GM18951 (cell line): ENCODE measurements around the gene SLC22A4.

ENCODE experiments used
- POLR2A ChIP-seq: IDR thresholded peaks from 4 replicates; pipeline ENCODE4 v1.6.1; 2011; ENCODE audit warnings: mild to moderate bottlenecking; ENCODE audit not compliant: insufficient read length, insufficient read depth; ENCODE audit errors: extremely low read depth
- in situ Hi-C: fragments of 300-500 bp; cut with MboI; formaldehyde crosslinking; loops from one replicate; pipeline ENCODE4 v1.12.0; 2022; ENCODE audit warnings: low sequenced_read_pairs, mixed read lengths, inconsistent platforms; ENCODE audit not compliant: unreplicated experiment

The SLC22A4 gene

DNA sequence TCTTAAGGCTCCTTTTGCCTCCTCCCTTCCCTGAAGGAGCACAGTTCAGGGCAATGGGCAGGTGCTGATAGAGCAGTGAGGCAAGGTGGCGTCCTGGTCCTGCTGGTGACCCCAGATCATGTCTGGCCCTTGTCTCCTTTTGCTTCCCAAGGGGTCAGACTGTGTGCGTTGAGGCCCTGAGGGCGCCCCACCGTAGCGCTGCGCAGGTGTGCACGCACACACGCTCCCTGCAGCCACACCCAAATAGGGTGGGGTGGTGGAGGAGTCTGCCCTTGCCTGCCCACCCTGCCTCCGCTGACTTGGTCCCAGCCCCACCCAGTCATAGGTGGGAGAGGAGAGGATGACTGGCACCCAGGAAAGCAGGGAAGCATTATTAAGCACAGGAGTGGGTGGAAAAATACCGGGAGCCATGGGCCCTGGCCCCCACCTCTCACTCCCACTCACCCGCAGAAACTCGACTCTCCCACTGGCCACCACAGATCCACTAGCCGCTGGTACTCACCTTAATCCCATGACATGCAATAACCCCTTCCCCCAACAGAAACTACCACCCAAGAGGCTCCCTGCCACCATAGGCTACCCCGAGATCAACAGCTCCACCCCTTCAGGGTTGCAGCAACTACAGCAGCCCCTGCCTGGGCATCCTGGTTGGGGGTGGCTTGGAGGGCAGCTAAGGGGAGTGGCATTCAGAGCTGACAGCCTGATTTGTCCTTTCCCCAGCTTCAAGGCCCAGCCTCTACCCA is 20.0 kb upstream of the SLC22A4 start:
- TF ChIP-seq POLR2A = no peak
- in situ Hi-C loops = no loop called here

DNA sequence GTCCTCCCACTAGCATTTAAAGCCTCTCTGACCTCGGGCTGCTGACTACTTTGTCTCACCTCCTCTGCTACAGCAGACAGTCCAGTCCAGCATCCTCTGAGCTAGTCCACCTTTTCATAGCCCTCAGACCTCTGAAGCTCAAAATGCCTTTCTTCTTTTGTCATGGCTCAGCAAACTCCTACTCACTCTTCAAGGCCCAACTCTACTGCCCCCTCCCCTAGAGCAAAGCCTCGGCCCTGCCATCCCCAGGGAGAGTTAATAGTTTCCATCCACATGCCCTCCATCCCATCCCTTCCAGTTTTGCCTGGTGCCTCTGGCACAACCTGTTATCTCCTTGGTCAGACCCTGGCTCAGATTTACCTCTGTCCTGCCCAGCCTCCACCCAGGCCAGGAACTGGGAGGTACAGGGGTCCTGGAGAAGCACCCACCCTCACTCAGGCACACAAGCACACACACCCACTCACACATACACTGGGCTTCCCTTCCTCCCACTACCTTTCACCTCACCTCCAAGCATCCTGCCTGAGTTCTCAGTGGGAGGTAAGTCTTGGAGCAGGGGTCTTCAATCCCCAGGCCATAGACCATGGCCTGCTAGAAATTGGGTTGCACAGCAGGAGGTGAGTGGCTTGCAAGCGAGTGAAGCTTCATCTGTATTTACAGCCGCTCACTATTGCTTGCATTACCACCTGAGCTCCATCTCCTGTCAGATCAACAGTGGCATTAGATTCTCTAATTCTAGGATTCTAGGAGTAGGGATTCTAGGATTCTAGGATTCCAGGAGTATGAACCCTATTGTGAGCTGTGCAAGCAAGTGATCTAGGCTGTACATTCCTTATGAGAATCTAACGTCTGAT is 18.6 kb upstream of the SLC22A4 start:
- no peak for TF ChIP-seq POLR2A
- in situ Hi-C loops = no loop called here

DNA sequence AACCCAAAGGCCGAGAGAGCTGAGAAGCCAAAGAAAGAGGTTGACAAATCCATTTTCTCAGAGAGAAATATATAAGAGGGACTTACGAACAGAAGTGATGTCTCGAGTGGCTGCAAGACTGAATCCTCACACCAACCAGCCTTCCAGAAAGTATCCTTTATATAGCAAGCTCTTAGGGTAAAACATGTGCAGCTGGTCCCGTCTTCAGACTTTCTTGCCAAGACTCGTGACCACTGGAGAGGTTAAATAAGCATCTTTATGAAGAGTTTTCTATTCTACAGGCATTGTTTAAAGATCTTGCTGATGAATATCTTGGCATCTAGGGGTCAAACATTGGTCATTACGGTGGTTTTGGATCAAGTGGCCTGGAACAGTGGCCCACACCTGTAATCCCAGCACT is 16.9 kb upstream of the SLC22A4 start:
- no peak for TF ChIP-seq POLR2A
- in situ Hi-C loops = no loop called here

DNA sequence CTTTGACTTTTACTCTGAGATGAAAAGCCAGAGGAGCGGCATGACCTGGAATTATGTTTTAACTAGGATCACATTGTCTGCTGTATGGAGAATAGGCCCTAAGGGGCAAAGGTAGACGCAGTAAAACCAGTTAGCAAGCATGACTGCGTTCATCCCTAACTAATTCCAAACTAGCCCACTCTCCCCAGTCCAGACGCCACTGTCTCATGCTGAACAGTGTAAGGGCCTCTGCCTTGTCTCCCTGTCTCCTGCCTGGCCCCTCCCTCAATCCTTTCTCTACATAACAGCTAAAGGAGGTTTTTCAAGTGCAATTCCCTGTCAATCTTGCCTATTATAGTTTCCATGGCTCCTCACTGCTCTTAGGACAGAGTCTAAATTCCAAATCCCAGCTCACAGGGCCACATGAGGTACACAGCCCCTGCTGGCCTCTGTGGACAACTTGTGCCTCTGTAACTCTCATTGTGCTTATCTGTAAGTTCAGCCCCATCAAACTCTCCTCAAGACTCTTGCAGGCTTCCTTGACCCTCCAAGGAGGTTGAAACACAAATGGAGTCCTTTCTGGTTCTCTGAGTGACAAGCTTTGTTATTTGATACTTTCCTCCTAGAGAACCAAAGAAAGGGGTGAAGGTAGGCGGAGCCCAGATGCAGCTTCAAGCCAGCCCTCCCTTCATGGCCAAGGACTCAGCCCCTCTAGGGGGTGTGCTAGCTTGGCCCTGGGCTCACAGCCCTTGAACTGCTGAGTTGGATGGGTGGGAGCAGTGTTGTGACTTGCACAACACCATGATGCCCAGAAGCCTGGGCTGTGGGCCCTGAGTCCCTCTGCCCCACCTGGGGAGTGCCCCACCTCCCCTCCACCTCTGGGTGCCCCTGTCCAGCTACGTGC is 16.0 kb upstream of the SLC22A4 start:
- TF ChIP-seq POLR2A = no peak
- in situ Hi-C loops = no loop called here

DNA sequence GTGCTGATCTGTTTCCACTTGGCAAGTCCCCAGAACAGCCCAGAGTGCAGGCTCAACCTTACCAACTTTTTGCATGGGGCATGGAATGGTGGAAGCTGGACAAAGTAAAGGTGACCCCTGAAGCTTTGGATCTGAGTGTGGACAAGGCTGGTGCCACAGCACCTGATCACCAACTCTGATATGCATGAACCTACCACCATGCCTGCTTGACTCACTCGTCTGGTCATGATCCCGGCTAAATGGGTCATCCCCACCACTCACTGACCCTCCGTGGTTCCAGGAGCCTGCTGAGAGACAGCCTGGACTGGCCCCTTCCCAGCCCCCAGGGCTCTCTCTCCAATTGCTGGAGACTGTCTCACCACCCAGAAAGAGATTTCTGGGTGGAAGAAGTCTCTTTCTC is 14.4 kb upstream of the SLC22A4 start:
- in situ Hi-C loops = no loop called here
- no peak for TF ChIP-seq POLR2A

DNA sequence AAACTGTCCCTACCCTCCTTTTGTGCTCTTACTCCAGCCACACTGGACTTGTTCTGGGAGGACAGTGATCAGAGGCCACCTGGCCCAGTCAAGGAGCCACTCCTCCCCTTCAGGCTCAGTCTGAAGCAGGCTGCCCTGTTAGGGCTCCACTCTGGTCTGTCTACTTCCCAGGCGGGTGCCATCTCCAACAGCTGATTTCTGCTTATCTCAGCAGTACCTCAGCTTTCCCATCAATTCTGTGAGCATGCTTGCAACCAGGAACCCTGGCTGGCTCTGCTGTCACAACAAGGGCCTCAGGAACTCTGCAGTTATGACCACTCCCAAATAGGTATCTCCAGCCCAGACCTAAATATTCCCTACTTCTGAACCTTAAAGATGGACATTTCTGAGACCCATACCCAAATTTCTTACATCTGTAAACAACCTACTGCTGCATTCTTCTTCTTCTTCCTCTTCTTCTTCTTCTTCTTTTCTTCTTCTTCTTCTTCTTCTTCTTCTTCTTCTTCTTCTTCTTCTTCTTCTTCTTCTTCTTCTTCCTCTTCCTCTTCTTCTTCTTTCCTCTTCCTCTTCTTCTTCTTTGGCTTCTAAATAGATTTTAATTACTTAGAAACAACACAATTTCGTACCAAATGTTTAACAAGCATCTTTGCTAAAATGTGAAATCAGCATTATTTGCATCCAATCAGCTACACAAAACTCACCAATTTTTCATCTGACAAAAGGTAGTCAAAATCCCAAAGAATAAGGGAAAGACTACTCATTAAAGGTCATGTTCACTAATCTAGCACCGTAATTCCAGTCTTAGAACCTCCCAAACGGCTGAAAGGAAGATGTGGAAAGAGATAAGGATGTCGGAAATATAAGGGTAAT is 13.6 kb upstream of the SLC22A4 start:
- no peak for TF ChIP-seq POLR2A
- in situ Hi-C loops = no loop called here

DNA sequence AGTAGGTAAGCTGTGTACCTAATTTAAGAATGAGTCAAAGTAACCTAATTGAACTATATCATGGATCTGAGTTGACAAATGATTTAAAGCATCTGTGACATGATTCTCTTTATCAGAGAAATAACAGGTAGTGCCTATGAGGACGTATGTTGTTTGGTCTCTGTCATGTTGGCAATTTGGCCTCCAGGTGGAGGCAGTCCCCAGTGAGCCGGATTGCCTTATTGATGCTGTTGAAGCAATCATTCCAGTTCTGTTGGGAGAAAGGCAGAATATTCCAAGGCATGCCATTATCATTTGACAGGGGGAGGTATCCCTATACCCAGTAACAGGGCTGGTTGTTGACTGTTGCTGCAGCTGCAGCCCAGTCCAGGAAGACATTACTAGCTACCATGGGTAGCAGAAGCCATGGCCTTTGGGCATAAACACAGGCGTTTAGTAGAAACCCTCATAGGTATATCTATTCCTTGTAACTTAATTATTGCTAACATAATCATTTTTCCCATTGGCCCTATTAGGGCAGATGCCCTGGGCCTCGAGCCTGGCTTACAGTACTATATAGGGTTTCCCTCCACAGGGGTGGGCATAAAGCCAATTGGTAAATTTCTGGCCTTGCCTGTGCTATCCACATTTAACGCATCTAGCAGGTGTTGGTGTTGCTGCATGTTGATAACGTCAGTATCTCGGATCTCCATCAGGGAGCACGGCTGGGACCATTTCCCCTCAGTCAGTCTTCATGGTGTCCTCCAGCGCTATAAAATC is 12.2 kb upstream of the SLC22A4 start:
- in situ Hi-C loops = no loop called here
- TF ChIP-seq POLR2A = no peak

DNA sequence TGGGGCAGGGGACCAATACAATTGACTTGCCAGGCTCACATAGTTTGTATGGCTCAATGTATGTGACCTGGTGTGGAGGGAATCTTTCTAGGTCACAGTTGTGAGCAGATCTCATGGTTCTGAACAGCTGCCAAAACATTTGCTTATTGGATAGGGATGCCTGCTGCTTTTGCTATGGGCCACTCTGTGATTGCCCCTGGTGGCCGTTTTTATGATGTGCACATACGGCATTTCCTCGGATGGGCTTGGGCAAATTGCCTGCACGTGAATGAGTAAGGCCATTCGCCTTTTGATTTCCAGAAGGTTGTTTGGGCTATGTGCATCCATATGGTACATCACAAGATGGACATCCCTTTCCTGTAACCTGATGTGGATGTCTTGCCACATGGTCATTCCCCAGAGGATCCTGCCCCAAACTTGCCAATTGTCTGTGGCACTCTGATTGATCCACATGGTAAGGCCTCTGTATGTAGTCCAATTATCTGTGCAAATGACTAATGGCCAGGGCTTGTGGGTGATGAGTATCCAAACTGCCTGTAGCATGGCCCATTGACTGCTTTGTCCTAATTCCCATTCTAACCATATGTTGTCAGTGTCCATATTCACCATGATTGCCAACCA is 10.7 kb upstream of the SLC22A4 start:
- no peak for TF ChIP-seq POLR2A

DNA sequence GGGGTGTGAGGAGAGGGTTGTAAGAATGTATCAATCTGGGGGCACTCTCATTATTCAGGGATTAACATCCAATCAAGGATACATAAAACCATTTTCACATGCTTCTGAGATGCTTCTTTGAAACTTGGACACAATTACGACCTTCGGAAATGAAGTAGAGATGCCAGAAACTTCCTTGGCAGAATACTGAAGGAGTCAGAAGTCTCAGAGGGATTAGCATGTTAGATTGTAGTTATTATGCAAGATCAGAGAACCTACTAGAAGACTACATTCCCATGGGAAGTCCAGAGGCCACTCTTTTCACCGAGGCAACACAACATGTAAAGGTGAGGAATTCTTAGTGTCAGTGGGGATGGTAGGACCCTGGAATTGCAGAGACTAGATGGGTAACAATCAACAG is 5.1 kb upstream of the SLC22A4 start:
- in situ Hi-C loops = no loop called here
- TF ChIP-seq POLR2A = no peak

More for the DNA sequence above, 10.7 kb upstream of the SLC22A4 start:
- in situ Hi-C loops = no loop called here

DNA sequence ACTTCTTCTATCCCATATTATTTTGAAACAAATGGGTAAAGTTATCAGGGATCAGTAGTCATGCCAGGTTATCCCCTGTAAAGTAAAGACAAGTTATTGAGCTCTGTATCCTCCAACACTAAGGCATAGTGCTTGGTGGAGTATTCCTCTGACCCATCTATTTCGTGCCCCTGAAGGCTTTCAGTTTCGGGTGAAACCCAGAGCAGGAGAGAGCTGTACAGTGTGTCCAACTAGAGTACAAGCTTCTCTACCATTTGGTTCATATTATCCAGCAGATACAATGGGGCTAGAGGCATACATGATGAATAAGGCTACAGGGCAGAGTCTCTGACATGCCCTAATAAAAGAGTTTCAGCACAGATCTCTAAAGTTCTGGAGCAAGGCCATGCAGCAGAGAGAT is 3.2 kb upstream of the SLC22A4 start:
- in situ Hi-C loops = no loop called here
- no peak for TF ChIP-seq POLR2A

DNA sequence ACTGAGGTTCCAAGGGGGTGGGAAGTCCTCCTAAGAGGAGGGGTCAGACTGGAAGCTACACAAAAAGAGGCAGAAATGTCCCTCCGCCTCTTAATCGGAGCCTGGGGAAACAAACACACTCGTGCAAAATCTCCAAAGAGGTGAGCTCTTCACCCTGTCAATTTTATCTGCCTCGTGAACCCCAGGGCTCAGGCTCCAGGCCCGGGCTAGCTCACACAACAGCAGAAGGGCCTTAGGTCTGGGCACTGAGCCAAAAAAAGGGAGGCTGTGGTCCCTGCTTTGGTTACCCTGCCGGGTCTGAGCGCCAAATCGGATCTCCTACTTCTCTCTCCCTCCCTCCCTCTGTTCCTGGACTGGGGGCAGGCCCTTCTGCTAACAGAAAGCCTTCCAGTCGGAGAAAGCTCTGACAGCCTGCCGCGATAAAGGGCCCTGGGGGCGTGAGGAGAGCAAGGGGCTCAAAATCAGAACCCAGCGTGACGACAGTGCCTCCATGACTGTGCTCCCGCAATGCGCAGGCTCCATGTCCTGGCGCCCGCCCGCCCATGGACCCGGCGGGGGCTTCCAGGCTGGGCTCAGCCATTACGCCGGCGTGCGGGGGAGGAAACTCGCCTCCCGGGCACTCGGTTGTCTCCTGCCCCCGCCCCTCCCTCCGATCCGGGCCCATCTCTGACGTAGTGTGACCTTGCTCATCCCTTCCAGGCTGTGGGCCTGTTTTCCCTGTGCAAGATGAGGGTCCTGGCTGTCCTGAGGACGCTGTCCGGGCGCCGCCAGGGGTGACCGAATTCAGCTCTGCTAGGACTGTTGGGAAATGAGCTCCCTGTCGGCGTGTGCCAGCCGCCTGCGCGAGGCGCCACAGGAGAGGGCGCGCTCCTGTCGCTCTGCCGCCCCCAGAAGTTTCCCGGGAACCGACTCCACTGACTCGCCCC is 865 bp upstream of the SLC22A4 start:
- in situ Hi-C loops = no loop called here
- no peak for TF ChIP-seq POLR2A
